ENCODE measurements around the gene GPC5. TPM values are rescaled to one million over a fixed set of nuclear protein-coding genes. Genes with fewer than 3 reads are reported as not detected.

Gene GPC5
- total RNA-seq, 1 experiment from 2014 or later: 0.15 TPM

GRCh38 chr13:91748416-91749089 lies 350.1 kb downstream of the GPC5 start:
- no peak overlapping the region for H4K91ac ChIP-seq (ENCODE audit: insufficient read length, low read depth, low read length)
- Mint-ChIP-seq H3K27me3 (ENCODE audit: low read depth) (no peaks in the 10 kb centered on the region), H3K27ac (no peak overlapping the region)

More at GRCh38 chr13:91748416-91749089, 350.1 kb downstream of the GPC5 start:
- no peak overlapping the region for H3K27ac ChIP-seq (ENCODE audit: insufficient read length, low read depth, low read length)
- H3K23ac ChIP-seq (ENCODE audit: insufficient read length, low read depth, low read length): no peak overlapping the region
- H4K5ac ChIP-seq (ENCODE audit: insufficient read length, low read depth, low read length): no peak overlapping the region
- WGBS (ENCODE audit: extremely low coverage, insufficient read length, low lambda C conversion rate): no CpG with 5 or more reads among the region's 4 CpGs
- H3K4me3 Mint-ChIP-seq: no peak overlapping the region
- no peak overlapping the region for H3K9ac ChIP-seq (ENCODE audit: extremely low read depth, insufficient read length, low read length)
- H3K4me1 Mint-ChIP-seq: no peaks in the 10 kb centered on the region
- H3K79me2 ChIP-seq (ENCODE audit: insufficient read depth, low read length): no peaks in the 10 kb centered on the region
- H3K4ac ChIP-seq (ENCODE audit: low read depth, low read length): no peak overlapping the region
- H4K8ac ChIP-seq (replicated peaks; ENCODE audit: insufficient read length, low read depth, low read length): no peak overlapping the region
- H3K9me3 ChIP-seq (ENCODE audit: control insufficient read depth, low read depth, low read length): no peaks in the 10 kb centered on the region
- no peak for DNase-seq
- no peak overlapping the region for H3K14ac ChIP-seq (ENCODE audit: insufficient read depth, low read length)
- H3K4me1 ChIP-seq (ENCODE audit: insufficient read depth, low read length): no peaks in the 10 kb centered on the region
- no peaks in the 10 kb centered on the region for H3K27me3 ChIP-seq (ENCODE audit: insufficient read depth, low read length)
- no peaks in the 10 kb centered on the region for H4K20me1 ChIP-seq (ENCODE audit: control insufficient read depth, insufficient read depth, insufficient read length)
- no peak overlapping the region for H2AFZ ChIP-seq (ENCODE audit: low read length)
- H2BK5ac ChIP-seq (ENCODE audit: insufficient read length, low read length): no peak overlapping the region
- H2BK15ac ChIP-seq (ENCODE audit: low read depth, low read length): no peak overlapping the region
- no peak overlapping the region for H2AK5ac ChIP-seq (ENCODE audit: insufficient read length, low read length)
- TF ChIP-seq CTCF (conservative IDR thresholded peaks at IDR 0.05): no peak
- no peak overlapping the region for H3K18ac ChIP-seq (ENCODE audit: insufficient read length, low read depth, low read length)
- H2BK20ac ChIP-seq (ENCODE audit: low read depth, low read length, poor library complexity, severe bottlenecking): no peak overlapping the region
- H3T11ph ChIP-seq (ENCODE audit: low read length): no peak overlapping the region
- H3K36me3 Mint-ChIP-seq (ENCODE audit: insufficient read depth in 1 of 3, low read depth in 3 of 3): no peaks in the 10 kb centered on the region
- H3K79me1 ChIP-seq (ENCODE audit: insufficient read depth, low read depth, low read length, poor library complexity, severe bottlenecking): no peaks in the 10 kb centered on the region
- H3K4me2 ChIP-seq (ENCODE audit: insufficient read depth, insufficient read length, low read length): no peak overlapping the region
- H2BK120ac ChIP-seq (ENCODE audit: low read depth, low read length, poor library complexity, severe bottlenecking): no peak overlapping the region
- no peaks in the 10 kb centered on the region; a peak in 2 of 5 replicates for H3K9me3 Mint-ChIP-seq
- H3K56ac ChIP-seq (ENCODE audit: insufficient read length, low read depth, low read length): no peak overlapping the region
- no peak overlapping the region for H2BK12ac ChIP-seq (ENCODE audit: insufficient read length, low read depth, low read length)
- H3K23me2 ChIP-seq (ENCODE audit: insufficient read length, low read depth, low read length, poor library complexity, severe bottlenecking): no peaks in the 10 kb centered on the region

Data from H9 (cell line).